HG03108 (cell line): ENCODE results near the gene ELFN1.
"Not testable (repeated sequence)": the region's sequence is repeated elsewhere in the genome, so short reads cannot be mapped to it uniquely, and the experiment has no call there.

Experiments used
- ATAC-seq: cut with Tn5 transposase; IDR thresholded peaks from one replicate; pipeline ENCODE4 v1.9.1; 2021; ENCODE audit warnings: moderate library complexity; ENCODE audit not compliant: unreplicated experiment

ELFN1 gene

GRCh38 chr7:1752771-1753563 is 82.9 kb downstream of the ELFN1 start:
- no peak for ATAC-seq

DNA sequence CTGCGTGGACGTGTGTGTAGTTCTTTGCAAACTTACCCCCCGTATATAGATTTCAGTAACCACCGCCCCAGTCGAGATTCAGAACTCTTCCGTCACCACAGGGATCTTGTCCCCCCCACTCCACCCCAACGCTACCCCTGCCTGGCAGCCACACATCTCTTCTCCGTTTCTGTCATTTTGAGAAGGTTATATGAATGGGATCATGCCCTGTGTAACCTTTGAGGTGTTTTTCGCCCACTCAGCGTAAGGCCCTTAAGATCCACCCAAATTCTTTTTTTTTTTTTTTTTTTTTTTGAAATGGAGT is 83.4 kb downstream of the ELFN1 start:
- no peak for ATAC-seq

GRCh38 chr7:1754345-1754908 is 84.3 kb downstream of the ELFN1 start:
- ATAC-seq = no peak

DNA sequence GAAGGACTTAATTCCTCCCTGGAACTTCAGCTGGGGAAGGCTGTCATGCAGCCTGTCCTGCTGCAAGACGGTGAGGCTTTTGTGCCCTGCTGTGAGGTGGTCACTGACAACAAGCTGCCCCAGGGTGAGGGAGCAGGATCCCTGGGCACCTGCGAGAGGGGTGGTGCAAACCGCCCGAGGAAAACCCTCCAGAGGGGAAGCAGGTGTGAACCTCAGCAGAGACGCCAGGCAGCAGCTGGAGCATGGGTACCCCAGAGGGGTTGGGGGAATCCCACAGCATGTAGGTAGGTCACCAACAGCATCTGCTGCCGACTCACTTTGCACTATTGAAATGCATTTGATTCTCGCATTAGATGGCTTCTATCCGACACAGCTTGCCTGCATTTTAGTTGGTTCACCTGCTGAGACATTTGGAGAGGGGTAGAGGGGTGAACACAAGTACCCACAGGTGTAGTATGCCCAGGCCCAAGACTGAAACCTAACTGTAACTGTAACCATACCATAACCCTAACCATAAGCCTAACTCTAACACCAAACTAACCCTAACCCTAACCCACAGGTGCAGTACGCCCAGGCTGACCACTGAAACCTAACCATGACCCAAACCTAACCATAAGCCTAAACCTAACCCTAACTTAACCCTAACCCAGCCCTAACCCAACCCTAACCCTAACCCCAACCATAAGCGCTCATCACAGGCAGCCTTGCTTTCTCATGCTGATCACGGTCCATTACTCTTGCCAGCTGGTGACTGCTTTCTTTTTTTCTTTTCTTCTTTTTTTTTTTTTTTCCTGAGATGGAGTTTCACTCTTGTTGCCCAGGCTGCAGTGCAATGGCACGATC is 85.9 kb downstream of the ELFN1 start:
- no peak for ATAC-seq

DNA sequence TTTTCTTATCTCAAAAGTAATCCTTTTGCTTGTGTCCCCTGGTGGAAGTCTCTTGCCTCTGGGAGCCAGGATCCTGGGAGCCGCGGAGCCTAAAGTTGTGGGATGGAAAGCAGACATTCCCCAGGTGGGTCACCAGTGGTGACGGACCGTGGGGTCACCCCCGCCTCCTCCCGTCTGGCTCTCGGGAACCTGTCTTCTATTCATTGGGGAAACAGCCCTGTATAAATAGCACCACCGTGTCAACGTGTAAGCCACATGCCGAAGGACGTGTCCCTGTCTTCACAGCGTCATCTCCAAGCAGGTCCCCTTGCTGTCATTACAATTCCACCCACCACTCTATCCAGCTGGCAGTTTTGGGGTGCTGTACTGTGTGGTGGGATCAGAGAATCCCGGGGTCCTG is 87.5 kb downstream of the ELFN1 start:
- no peak for ATAC-seq

DNA sequence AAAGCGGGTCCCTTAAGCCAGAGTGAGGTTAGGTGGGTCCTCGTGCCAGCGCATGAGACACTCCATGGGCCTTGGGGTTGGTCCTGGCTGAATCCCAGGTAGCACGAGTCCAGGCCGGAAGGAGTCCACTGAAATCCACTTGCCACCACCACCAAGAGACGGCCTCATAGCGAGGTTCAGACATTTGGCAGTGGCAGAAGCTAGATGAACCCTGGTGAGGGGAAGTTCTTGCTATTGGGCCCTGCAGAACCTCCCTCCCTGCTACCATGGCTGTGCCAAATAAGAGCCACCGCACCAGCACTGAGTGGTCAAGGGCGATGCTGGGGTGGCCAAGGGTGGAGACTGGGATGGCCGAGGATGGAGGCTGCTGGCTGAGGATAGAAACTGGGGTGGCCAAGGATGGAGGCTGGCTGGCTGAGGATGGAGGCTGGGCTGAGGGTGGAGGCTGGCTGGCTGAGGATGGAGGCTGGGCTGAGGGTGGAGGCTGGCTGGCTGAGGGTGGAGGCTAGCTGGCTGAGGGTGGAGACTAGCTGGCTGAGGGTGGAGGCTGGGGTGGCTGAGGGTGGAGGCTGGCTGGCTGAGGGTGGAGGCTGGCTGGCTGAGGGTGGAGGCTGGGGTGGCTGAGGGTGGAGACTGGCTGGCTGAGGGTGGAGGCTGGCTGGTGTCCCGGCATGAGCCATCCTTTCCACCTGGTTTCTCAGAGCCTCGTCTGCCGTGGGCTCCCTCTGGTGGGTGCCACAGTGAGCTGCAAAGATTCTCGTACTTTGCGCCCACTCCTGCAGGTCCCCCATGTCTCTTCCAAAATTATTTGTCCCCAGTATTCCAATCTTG is 88.2 kb downstream of the ELFN1 start:
- no peak for ATAC-seq

- ATAC-seq = no peak
Observed at GRCh38 chr7:1758859-1759521, 88.9 kb downstream of the ELFN1 start.

DNA sequence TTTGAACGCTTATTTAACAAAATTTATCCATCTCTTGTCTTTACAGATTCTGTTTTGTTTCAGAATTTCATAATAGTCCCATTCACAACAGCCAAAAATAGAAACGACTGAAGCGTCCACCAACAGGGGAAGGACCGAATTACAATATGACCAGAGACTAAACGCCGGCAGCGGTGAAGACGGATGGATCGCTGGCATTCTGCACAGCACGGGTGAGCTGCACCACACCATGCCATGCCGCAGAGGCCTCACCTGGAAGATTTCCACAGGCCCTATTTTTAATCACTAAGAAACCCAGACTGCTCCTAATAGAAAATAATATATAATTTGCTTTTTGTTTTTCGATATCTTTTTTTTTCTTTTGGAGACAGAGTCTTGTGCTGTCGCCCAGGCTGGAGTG is 91.0 kb downstream of the ELFN1 start:
- ATAC-seq = no peak

GRCh38 chr7:1761774-1762173 is 91.7 kb downstream of the ELFN1 start:
- no peak for ATAC-seq

GRCh38 chr7:1762238-1762945 is 92.3 kb downstream of the ELFN1 start:
- ATAC-seq = no peak

- ATAC-seq = no peak
Observed at GRCh38 chr7:1763033-1763432, 93.0 kb downstream of the ELFN1 start.

GRCh38 chr7:1763911-1764310 is 93.8 kb downstream of the ELFN1 start:
- ATAC-seq = not testable (repeated sequence)

GRCh38 chr7:1765336-1765735 is 95.3 kb downstream of the ELFN1 start:
- ATAC-seq = no peak

DNA sequence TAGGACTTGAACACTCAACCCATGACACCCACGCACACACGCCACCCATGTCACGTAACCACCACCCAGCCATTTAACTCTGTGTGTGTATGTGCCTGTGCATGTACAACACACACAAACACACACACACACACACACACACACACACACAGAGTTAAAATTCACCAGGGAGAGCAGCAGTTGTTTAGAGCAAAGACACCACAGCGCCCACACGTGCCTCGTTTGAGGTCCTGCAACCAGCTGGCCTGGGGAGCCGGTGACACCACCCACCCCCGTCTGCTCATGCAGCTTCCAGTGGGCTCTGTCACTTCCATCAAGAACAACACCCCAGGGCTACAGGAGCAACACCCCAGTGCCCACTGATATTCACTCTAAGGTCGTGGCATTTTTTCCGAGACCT is 97.4 kb downstream of the ELFN1 start:
- ATAC-seq = no peak

DNA sequence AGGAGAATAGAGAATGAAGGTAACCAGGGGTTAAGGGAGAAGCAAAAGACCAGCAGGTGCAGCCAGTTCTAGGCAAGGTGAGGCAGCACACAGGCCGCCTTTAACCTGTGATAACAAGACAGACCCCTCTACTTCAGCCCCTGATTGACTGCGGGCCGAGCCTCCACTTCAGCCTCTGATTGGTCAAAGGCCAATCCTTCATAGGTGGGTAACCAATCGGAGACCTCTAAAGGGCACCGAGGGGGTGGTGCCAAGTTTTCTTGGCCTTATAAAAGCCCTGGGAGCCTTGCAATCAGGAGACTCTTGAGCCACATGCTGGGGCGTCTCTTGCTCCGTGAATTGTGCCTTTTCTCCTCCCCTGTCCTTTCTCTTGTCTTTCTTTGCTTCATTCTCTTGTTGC is 98.8 kb downstream of the ELFN1 start:
- ATAC-seq = no peak

GRCh38 chr7:1769286-1770200 is 99.5 kb downstream of the ELFN1 start:
- ATAC-seq = no peak

DNA sequence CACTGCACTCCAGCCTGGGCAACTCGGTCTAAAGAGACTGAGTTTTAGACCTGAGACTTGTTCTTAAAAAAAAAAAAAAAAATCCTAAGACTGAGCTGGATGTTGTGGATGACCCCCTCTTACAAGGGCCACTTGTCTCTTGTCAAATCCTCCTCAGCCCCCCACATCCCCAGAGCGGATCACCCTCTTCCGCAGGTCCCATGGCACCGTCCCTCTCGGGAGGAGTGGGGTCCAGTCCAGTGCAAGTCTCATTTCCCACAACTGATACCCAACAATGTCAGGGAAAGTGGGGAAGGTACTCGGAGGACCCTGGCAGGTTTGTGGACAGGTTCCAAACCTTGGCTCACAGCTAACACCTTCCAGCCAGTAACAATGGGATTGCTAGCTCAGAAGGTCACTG is 100.3 kb downstream of the ELFN1 start:
- no peak for ATAC-seq

DNA sequence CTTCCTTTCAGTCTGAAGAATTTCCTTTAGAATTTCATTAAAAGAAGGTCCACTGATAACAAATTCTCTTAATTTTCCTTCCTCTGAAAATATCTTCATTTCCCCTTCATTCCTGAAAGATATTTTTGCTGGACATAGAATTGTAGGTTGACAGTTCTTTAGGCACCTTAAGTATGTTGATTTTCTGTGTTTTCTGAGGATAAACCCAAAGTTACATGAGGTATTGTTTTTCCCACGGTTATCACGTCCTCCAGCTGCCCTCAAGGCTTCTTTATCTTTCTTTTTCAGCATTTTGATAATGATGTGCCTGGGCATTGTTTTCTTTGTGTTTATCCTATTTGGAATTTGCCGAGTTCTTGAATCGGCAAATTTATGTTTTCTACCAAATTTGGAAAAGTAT is 105.3 kb downstream of the ELFN1 start:
- ATAC-seq = no peak

- no peak for ATAC-seq
Observed at GRCh38 chr7:1777122-1777521, 107.0 kb downstream of the ELFN1 start.
